T-helper 2 cell treated with Interferon-gamma antibody and Interleukin-4, amounts not matched to agents 5 μg/mL and 100 μg/mL, for 36 hours (primary cell): ENCODE data around the gene BCAP29.

Experiments
- DNase-seq: peaks from one replicate; pipeline ENCODE4 v3.0.0; 2021; ENCODE audit warnings: low spot score
- H3K27ac Mint-ChIP-seq: one replicate; pipeline ENCODE4 v1.8.0; 2021; ENCODE audit warnings: mild to moderate bottlenecking, mixed read lengths
- H3K27me3 Mint-ChIP-seq: one replicate; pipeline ENCODE4 v1.8.0; 2021; ENCODE audit warnings: low read depth, mixed read lengths
- H3K36me3 Mint-ChIP-seq: one replicate; pipeline ENCODE4 v1.8.0; 2021; ENCODE audit warnings: low read depth, mixed read lengths
- H3K4me1 Mint-ChIP-seq: one replicate; pipeline ENCODE4 v1.8.0; 2021; ENCODE audit warnings: low read depth, mixed read lengths
- H3K4me3 Mint-ChIP-seq: one replicate; pipeline ENCODE4 v1.8.0; 2022; ENCODE audit warnings: mild to moderate bottlenecking, moderate library complexity, mixed read lengths
- H3K9me3 Mint-ChIP-seq: one replicate; pipeline ENCODE4 v1.8.0; 2021; ENCODE audit warnings: mixed read lengths

BCAP29 gene

DNA sequence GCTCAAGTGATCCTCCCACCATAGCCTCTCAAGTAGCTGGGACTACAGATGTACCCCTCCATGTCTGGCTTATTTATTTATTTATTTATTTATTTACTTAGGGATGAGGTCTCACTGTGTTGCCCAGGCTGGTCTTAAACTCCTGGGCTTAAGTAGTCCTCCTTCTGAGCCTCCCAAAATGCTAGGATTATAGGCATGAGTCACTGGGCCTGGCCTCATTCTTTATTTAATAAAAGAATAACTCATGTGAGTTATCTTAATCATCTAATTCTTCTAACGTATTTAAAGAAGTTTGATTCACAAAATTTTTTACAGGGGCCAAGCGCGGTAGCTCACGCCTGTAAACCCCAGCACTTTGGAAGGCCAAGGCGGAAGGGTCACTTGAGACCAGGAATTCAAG is 72.6 kb downstream of the BCAP29 start:
- Mint-ChIP-seq H3K4me1 (peaks cover 18% of the 10 kb centered on the region), H3K27ac (no peak overlapping the region), H3K27me3 (peaks cover 5% of the 10 kb centered on the region), H3K4me3 (no peak overlapping the region), H3K36me3 (no peaks in the 10 kb centered on the region), H3K9me3 (peaks cover 4% of the 10 kb centered on the region)
- no peak for DNase-seq

DNA sequence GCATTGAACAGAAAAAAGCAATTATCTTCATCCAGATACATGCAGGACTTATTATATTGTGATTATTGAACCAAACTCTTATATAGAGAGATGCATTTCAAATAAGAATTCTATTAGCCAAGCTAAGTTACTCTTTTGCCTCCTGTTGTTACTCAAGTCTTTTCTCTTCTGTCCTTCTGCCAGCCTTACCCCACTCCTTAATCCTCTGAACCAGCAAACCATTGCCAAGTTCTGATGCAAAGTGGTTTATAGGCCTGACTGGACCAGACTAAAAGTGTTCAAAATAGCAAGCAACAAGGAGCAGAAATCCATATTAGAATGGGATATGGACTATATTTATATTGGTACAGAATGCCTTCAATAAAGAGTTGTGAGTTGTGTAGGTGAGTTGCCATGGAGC is 78.4 kb downstream of the BCAP29 start:
- no peaks in the 10 kb centered on the region for H3K27me3 Mint-ChIP-seq
- H3K4me1 Mint-ChIP-seq, result peaks cover 54% of the 10 kb centered on the region
- no peak overlapping the region for H3K4me3 Mint-ChIP-seq
- H3K36me3 Mint-ChIP-seq, result no peaks in the 10 kb centered on the region
- no peak for DNase-seq
- H3K27ac Mint-ChIP-seq, result peak overlapping the region; percentile 55
- H3K9me3 Mint-ChIP-seq, result no peaks in the 10 kb centered on the region

DNA sequence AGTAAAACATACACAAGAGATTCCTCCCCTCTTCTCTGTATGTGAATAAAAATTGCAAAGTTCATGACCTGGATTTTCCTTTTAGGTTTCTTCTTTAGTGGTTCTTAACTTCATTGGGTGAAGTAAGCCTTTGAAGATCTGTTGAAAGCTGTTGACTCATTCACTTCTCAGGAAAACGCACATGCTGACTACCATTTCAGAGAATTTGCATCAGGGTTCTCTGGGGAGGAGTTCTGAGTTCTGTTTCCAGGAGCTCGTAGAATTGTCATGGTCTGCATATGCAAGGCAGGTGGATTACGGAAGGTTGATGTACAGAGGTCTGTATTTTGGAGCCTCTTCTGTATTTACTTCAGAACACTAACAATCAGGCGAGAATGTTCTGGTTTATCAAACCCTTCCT is 79.6 kb downstream of the BCAP29 start:
- Mint-ChIP-seq H3K4me1 (peaks cover 48% of the 10 kb centered on the region), H3K27ac (peak overlapping the region; percentile 85), H3K27me3 (no peaks in the 10 kb centered on the region), H3K4me3 (peak overlapping the region; percentile 93), H3K9me3 (no peaks in the 10 kb centered on the region), H3K36me3 (peaks cover under 1% of the 10 kb centered on the region)
- peak; percentile 74 for DNase-seq

DNA sequence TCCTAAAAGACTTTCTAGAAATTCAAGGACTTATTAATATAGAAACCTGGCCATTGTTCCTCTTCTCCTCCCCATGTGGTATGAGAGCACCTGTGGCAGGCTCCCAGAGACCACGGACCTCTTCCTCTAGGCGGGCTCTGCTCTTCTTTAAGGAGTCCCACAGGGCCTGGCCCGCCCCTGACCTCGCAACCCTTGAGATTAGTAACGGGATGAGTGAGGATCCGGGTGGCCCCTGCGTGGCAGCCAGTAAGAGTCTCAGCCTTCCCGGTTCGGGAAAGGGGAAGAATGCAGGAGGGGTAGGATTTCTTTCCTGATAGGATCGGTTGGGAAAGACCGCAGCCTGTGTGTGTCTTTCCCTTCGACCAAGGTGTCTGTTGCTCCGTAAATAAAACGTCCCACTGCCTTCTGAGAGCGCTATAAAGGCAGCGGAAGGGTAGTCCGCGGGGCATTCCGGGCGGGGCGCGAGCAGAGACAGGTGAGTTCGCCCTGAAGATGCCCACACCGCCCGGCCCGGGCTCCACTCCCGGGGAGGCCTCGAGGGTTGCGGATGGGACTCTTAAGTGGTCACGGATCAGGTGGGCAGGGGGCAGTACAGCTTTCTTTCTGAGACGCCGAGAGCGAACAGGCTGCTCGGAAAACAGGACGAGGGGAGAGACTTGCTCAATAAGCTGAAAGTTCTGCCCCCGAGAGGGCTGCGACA is 80.5 kb downstream of the BCAP29 start, which contains the start of gene SLC26A4:
Gene SLC26A4 (plus strand): TSS at position 448 of the 700 bp plus-strand sequence. CDS start 814 bp downstream, outside the sequence.
- Mint-ChIP-seq H3K4me1 (peaks cover 40% of the 10 kb centered on the region), H3K9me3 (no peaks in the 10 kb centered on the region), H3K4me3 (peak within 1 kb of the TSS; percentile 93), H3K27me3 (no peaks in the 10 kb centered on the region), H3K27ac (peak within 1 kb of the TSS; percentile 85), H3K36me3 (peaks cover 3% of the 10 kb centered on the region)
- peak; percentile 42 for DNase-seq

DNA sequence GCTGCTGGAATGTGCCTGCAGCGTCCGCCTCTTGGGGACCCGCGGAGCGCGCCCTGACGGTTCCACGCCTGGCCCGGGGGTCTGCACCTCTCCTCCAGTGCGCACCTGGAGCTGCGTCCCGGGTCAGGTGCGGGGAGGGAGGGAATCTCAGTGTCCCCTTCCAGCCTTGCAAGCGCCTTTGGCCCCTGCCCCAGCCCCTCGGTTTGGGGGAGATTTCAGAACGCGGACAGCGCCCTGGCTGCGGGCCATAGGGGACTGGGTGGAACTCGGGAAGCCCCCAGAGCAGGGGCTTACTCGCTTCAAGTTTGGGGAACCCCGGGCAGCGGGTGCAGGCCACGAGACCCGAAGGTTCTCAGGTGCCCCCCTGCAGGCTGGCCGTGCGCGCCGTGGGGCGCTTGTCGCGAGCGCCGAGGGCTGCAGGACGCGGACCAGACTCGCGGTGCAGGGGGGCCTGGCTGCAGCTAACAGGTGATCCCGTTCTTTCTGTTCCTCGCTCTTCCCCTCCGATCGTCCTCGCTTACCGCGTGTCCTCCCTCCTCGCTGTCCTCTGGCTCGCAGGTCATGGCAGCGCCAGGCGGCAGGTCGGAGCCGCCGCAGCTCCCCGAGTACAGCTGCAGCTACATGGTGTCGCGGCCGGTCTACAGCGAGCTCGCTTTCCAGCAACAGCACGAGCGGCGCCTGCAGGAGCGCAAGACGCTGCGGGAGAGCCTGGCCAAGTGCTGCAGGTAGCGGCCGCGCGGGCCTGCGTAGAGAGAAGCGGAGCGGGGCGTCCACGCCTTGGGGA is 81.2 kb downstream of the BCAP29 start:
- Mint-ChIP-seq H3K27me3 (no peaks in the 10 kb centered on the region), H3K27ac (peak overlapping the region; percentile 77), H3K4me3 (peak overlapping the region; percentile 93), H3K4me1 (peaks cover 37% of the 10 kb centered on the region), H3K36me3 (peaks cover 3% of the 10 kb centered on the region), H3K9me3 (no peaks in the 10 kb centered on the region)
- DNase-seq, result peak; percentile 51

DNA sequence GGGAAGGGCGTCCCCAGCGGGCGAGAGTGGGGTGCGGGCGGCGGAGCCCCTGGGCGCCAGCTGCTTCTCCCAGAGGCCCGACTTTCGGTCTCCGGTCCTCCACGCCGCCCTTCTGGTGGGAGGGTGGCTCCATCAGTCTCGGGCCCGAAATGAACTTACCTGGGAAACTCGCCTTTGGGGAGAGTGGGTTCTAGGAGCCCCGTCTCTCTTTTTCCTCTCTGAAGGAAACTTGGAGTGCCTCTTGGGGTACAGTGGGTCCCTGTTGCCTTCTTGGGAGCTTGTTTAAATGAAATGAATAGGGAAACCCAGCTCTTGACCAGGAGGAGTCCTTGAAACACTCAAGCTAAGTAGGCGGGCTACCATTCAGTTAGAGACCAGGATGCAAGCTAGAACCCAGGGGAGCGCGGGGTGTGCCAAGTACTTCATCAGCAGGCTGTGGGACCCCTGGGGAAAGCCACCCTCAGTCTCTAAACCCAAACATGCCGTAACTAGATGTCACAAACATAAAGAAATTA is 81.9 kb downstream of the BCAP29 start:
- Mint-ChIP-seq H3K27ac (no peak overlapping the region), H3K9me3 (no peaks in the 10 kb centered on the region), H3K27me3 (no peaks in the 10 kb centered on the region), H3K4me3 (peak overlapping the region; percentile 93), H3K36me3 (peaks cover 3% of the 10 kb centered on the region), H3K4me1 (peaks cover 37% of the 10 kb centered on the region)
- no peak for DNase-seq

DNA sequence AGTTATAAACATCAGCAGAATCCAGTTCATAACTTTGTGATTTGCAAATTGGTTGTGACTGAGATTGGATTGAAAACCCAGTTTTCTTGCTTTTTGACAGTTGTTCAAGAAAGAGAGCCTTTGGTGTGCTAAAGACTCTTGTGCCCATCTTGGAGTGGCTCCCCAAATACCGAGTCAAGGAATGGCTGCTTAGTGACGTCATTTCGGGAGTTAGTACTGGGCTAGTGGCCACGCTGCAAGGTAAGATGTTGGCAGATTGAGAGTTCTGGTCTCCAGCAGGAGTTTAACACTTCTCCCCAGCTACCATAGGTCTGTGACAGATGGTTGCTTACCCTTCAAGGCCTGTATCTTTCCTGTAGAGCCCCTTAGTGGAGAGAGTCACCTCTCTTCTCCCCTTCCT is 83.2 kb downstream of the BCAP29 start:
- no peak for DNase-seq
- H3K27me3 Mint-ChIP-seq, result no peaks in the 10 kb centered on the region
- H3K27ac Mint-ChIP-seq, result no peak overlapping the region
- no peaks in the 10 kb centered on the region for H3K9me3 Mint-ChIP-seq
- H3K4me1 Mint-ChIP-seq, result peaks cover 33% of the 10 kb centered on the region
- H3K4me3 Mint-ChIP-seq, result no peak overlapping the region
- H3K36me3 Mint-ChIP-seq, result peaks cover 3% of the 10 kb centered on the region

DNA sequence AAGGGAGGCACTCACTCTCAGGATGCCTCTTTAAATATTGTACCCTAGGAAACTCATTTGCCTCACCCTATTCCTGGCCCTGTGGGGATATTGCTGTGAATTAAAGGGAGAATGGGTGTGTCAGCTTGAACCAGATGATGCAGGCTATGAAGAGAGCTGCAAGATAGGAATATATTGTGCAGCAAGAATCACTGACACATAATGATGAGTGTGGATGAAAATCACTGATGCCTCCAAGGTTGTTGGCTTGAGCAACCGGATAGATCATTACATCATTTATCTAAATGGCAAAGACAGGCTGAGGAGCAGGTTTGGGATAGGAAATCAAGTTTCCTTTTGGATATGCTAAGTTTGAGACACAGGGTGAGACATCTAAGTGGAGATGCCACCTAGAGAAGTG is 86.7 kb downstream of the BCAP29 start:
- no peak for DNase-seq
- Mint-ChIP-seq H3K4me1 (peaks cover 13% of the 10 kb centered on the region), H3K27ac (no peak overlapping the region), H3K9me3 (no peaks in the 10 kb centered on the region), H3K27me3 (no peaks in the 10 kb centered on the region), H3K4me3 (no peak overlapping the region), H3K36me3 (peaks cover 3% of the 10 kb centered on the region)

DNA sequence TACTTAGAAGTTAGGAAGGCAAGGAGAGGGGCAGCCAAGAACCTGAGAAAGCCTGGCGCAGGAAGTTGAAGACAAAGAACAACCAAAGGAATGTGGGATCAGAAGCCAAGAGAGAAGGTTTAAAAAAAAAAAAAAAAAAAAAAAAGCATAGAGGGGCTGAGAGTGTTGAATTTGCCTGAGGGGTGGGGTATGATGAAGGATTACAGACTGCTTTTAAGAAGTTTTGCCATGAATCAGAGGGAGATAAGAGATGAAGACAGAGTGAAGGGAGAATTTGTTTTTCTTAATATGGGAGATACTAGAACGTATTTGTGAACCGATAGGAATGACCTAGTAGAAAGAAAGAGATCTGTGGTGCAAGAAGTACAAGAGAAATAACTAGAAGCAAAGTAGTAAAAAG is 87.3 kb downstream of the BCAP29 start:
- peaks cover 3% of the 10 kb centered on the region for H3K36me3 Mint-ChIP-seq
- no peak overlapping the region for H3K4me3 Mint-ChIP-seq
- H3K9me3 Mint-ChIP-seq, result no peaks in the 10 kb centered on the region
- H3K27ac Mint-ChIP-seq, result no peak overlapping the region
- H3K4me1 Mint-ChIP-seq, result peaks cover 8% of the 10 kb centered on the region
- DNase-seq, result no peak
- H3K27me3 Mint-ChIP-seq, result no peaks in the 10 kb centered on the region

DNA sequence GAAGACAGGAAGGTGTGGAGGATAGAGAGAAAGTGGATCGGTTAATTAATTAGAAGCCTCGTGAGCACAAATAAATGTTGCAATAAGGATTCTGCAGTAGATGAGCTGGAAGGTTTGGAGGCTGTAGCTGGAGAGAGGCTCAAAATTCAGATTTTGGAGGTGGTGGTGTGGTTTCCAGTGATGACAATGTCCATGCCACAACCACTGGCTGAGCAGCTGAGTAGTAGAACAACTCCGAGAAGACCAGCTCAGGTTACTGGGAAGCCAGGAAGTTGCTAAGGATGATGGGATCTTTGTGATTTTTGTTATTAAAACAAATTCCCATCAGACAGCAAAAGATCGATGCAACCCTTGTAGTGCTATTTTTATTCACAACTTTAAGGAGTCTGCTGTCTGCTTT is 88.2 kb downstream of the BCAP29 start:
- Mint-ChIP-seq H3K4me3 (no peak overlapping the region), H3K4me1 (peaks cover 7% of the 10 kb centered on the region), H3K27me3 (no peaks in the 10 kb centered on the region), H3K27ac (no peak overlapping the region), H3K9me3 (no peaks in the 10 kb centered on the region), H3K36me3 (peaks cover 5% of the 10 kb centered on the region)
- no peak for DNase-seq
